ENCODE results near the gene SERINC3.
"Not testable (repeated sequence)": the region's sequence is repeated elsewhere in the genome, so short reads cannot be mapped to it uniquely, and the experiment has no call there.

The SERINC3 gene

GRCh38 chr20:44521484-44522481, at the start of gene SERINC3:
Gene SERINC3 (minus strand): TSS chr20:44522070. CDS start chr20:44521951, 119 bp downstream.
- peak; percentile 98 for DNase-seq

- no peak for DNase-seq
These were observed 49.6 kb upstream of the SERINC3 start for GRCh38 chr20:44571362-44571988.

- no peak for DNase-seq
These were observed 48.5 kb upstream of the SERINC3 start for GRCh38 chr20:44570367-44570766.

- DNase-seq, result no peak
These were observed 44.9 kb upstream of the SERINC3 start for GRCh38 chr20:44566811-44567210.

GRCh38 chr20:44566018-44566417, 44.1 kb upstream of the SERINC3 start:
- no peak for DNase-seq

GRCh38 chr20:44561876-44562275, 40.0 kb upstream of the SERINC3 start:
- DNase-seq, result no peak

GRCh38 chr20:44560818-44561217, 38.9 kb upstream of the SERINC3 start:
- DNase-seq, result not testable (repeated sequence)

GRCh38 chr20:44560229-44560628, 38.4 kb upstream of the SERINC3 start:
- no peak for DNase-seq

GRCh38 chr20:44559302-44559701, 37.4 kb upstream of the SERINC3 start:
- no peak for DNase-seq

GRCh38 chr20:44552950-44553908, 31.4 kb upstream of the SERINC3 start:
- DNase-seq, result no peak

GRCh38 chr20:44552568-44552949, 30.7 kb upstream of the SERINC3 start:
- DNase-seq, result peak; percentile 9

- DNase-seq, result no peak
These were observed 30.2 kb upstream of the SERINC3 start for GRCh38 chr20:44552050-44552449.

- no peak for DNase-seq
These were observed 27.3 kb upstream of the SERINC3 start for GRCh38 chr20:44549123-44549522.

GRCh38 chr20:44547419-44547818, 25.5 kb upstream of the SERINC3 start:
- no peak for DNase-seq

- peak; percentile 11 for DNase-seq
These were observed 22.4 kb upstream of the SERINC3 start for GRCh38 chr20:44544263-44544662.

GRCh38 chr20:44543358-44543757, 21.5 kb upstream of the SERINC3 start:
- DNase-seq, result no peak

- DNase-seq, result peak; percentile 39
These were observed 21.0 kb upstream of the SERINC3 start for GRCh38 chr20:44542890-44543289.

- no peak for DNase-seq
These were observed 20.1 kb upstream of the SERINC3 start for GRCh38 chr20:44541992-44542391.

GRCh38 chr20:44540834-44541233, 19.0 kb upstream of the SERINC3 start:
- peak; percentile 61 for DNase-seq

GRCh38 chr20:44537993-44538392, 16.1 kb upstream of the SERINC3 start:
- DNase-seq, result no peak

- peak; percentile 44 for DNase-seq
These were observed 14.3 kb upstream of the SERINC3 start for GRCh38 chr20:44536175-44536574.

GRCh38 chr20:44533928-44534327, 12.1 kb upstream of the SERINC3 start:
- DNase-seq, result no peak

- no peak for DNase-seq
These were observed 11.1 kb upstream of the SERINC3 start for GRCh38 chr20:44532981-44533331.

All from suppressor macrophage treated with lipopolysaccharide for 4 hours (primary cell).